PFSK-1 (cell line): ENCODE results near the gene SPACA4.

Source experiments
- FOXP2 ChIP-seq: optimal IDR thresholded peaks from 2 replicates; pipeline ENCODE3; 2011; ENCODE audit warnings: borderline replicate concordance, control low read depth, inconsistent platforms; ENCODE audit not compliant: insufficient read depth; ENCODE audit errors: extremely low read length, extremely low read depth
- POLR2AphosphoS5 ChIP-seq: IDR thresholded peaks from 2 replicates; pipeline ENCODE4 v1.6.1; 2012; ENCODE audit warnings: low read depth, mild to moderate bottlenecking, control low read depth, low read length, moderate library complexity
- REST ChIP-seq, 2 experiments: IDR thresholded peaks; 2 replicates each; pipeline versions ENCODE4 v1.6.1 to v1.8.0; 2011 to 2012; ENCODE audit warnings: low read depth in 2 of 2, low read length in 2 of 2, control low read depth in 1 of 2, inconsistent platforms in 1 of 2, mild to moderate bottlenecking in 1 of 2, moderate library complexity in 1 of 2; ENCODE audit not compliant: insufficient read depth in 1 of 2
- SIN3A ChIP-seq: IDR thresholded peaks from 2 replicates; pipeline ENCODE4 v1.6.1; 2012; ENCODE audit warnings: mild to moderate bottlenecking, low read length, moderate library complexity, borderline replicate concordance; ENCODE audit not compliant: insufficient read depth
- TAF1 ChIP-seq: IDR thresholded peaks from 2 replicates; pipeline ENCODE4 v1.6.1; 2012; ENCODE audit warnings: low read length, control low read depth, borderline replicate concordance; ENCODE audit not compliant: insufficient read depth

The SPACA4 gene

DNA sequence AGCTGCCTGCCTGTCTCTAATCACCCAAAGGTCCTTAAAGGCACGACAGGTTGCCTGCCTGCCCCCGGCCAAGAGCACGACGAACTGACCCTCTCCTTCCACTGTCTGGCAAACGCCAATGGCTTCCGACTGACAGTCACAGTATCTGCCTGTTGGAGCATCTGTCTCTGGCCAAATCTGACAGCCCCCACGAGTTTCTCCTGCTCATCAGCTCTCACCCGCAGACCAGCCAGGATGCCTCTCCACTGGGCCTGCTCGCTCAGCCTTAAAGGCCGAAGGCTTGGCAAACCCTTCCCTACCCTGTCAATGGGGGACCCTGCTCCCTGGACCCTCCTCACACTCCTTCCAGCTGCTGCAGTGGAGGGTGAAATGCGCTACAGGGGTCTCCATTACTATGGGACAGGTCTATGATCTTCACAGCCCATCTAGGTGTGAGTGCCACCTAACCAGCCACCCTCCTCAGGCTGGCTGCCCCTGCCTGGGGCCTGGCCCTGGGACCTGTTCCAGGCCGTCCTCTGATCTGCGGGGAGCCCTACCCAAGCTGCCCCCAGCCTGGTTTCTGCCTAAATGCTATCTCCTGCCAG, 7.4 kb downstream of the SPACA4 start:
- peak; percentile 31; the same call in 1 of the 2 replicates for TF ChIP-seq POLR2AphosphoS5
- TF ChIP-seq REST (IDR thresholded peaks at IDR 0.05; ENCODE audit: insufficient read depth in 1 of 2, low read depth in 2 of 2, low read length in 2 of 2) = no peak

- TF ChIP-seq REST (IDR thresholded peaks at IDR 0.05; ENCODE audit: insufficient read depth in 1 of 2, low read depth in 2 of 2, low read length in 2 of 2) (no peak), TAF1 (no peak), POLR2AphosphoS5 (peak; percentile 31; the same call in 1 of the 2 replicates), FOXP2 (peak; percentile 11), SIN3A (no peak)
Measured at GRCh38 chr19:48614436-48615230, 8.1 kb downstream of the SPACA4 start, which contains the start of gene FAM83E. TSS of gene FAM83E (minus strand) at chr19:48615076. CDS start at chr19:48613372, 1,704 bp downstream.

GRCh38 chr19:48615231-48616040, 8.9 kb downstream of the SPACA4 start:
- TF ChIP-seq POLR2AphosphoS5 = no peak

DNA sequence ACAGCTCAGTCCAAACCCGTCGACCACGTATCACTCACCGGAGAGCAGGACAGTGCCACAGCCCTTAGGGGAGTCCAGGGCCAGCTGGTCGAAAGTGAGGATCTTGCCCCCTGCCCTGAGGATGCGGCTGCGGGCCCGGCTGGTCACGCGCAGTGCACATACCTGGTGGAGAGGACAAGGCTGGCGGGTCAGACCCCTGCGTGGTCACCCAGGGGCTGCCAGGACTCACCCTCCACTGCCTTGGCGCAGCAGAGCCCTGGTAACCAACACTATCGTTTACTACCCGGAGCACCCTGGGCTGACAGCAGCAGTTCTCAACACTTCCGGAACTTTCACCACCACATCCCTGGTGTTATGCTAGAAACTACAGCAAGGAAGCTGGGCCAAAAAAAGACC, 9.5 kb downstream of the SPACA4 start:
- no peak for TF ChIP-seq SIN3A
- TF ChIP-seq POLR2AphosphoS5 = peak; percentile 62; the same call in 1 of the 2 replicates

DNA sequence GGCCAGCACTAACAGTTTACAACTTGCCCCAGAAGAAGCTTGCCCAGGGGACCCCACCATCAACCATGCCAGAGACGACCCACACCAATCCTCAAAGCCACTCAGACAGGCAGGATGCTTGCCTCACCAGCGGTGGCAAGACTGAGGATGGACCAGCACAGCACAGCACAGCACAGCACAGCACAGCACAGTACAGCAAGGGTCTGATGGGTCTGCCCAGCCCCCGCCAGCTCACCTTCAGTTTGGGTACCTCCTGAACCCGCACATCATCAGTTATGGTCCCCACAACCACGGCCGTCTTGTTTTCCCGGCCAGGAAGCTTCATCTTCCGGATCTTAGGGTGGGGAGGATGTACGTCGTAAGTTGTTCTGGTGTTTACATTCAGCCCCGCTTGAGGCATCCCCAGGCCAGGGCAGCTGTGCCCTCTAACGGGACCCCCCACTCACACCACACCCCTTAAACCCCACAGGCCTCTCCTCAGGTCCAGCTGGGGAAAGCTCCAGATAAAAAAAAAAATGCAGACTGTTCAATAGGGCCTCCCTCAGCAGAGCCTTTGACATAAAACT, 10.0 kb downstream of the SPACA4 start:
- TF ChIP-seq TAF1 (no peak), SIN3A (no peak), REST (IDR thresholded peaks at IDR 0.05; ENCODE audit: insufficient read depth in 1 of 2, low read depth in 2 of 2, low read length in 2 of 2) (no peak), POLR2AphosphoS5 (no peak), FOXP2 (no peak)
